ENCODE results near the gene HMOX1. TPM values are rescaled to one million over a fixed set of nuclear protein-coding genes. Genes with fewer than 3 reads are reported as not detected.
"Not testable (repeated sequence)": the region's sequence is repeated elsewhere in the genome, so short reads cannot be mapped to it uniquely, and the experiment has no call there.

The HMOX1 gene
- total RNA-seq, 2 donors from 2014 or later: 29.5 to 52.3 TPM

GRCh38 chr22:35421121-35421520 is 40.2 kb downstream of the HMOX1 start:
- intact Hi-C loops (cut with DNase I, micrococcal nuclease): no loop called here
- no peak for DNase-seq
- ATAC-seq: no peak

- ATAC-seq (no peak), DNase-seq (no peak)
- intact Hi-C loops (cut with DNase I, micrococcal nuclease): no loop called here
These were observed 41.2 kb downstream of the HMOX1 start for GRCh38 chr22:35422145-35422544.

GRCh38 chr22:35422936-35423335 is 42.0 kb downstream of the HMOX1 start:
- intact Hi-C loops (cut with DNase I, micrococcal nuclease): no loop called here
- ATAC-seq (no peak), DNase-seq (no peak)

GRCh38 chr22:35424081-35424480 is 43.2 kb downstream of the HMOX1 start:
- DNase-seq (no peak), ATAC-seq (no peak)
- intact Hi-C loops (cut with DNase I, micrococcal nuclease): no loop called here

GRCh38 chr22:35424761-35425160 is 43.9 kb downstream of the HMOX1 start:
- no peak for DNase-seq
- no peak for ATAC-seq
- intact Hi-C loops (cut with DNase I, micrococcal nuclease): no loop called here

GRCh38 chr22:35425546-35425945 is 44.6 kb downstream of the HMOX1 start:
- intact Hi-C loops (cut with DNase I, micrococcal nuclease): no loop called here
- no peak for ATAC-seq
- no peak for DNase-seq

- no peak for ATAC-seq
- DNase-seq: no peak
- intact Hi-C loops (cut with DNase I, micrococcal nuclease): no loop called here
These were observed 45.3 kb downstream of the HMOX1 start for GRCh38 chr22:35425971-35426800.

- DNase-seq (no peak), ATAC-seq (no peak)
- intact Hi-C loops (cut with DNase I, micrococcal nuclease): no loop called here
These were observed 45.9 kb downstream of the HMOX1 start for GRCh38 chr22:35426801-35427140.

GRCh38 chr22:35430897-35431322 is 50.0 kb downstream of the HMOX1 start:
- intact Hi-C loops (cut with DNase I, micrococcal nuclease): loop anchor here (2.0 to 5.0 kb wide), 2 partner anchors 146 to 152 kb away; no protein-coding TSS in a partner anchor
- DNase-seq (peak; percentile 88 to 90), ATAC-seq (peak; percentile 95)

- intact Hi-C loops (cut with DNase I, micrococcal nuclease): loop anchor here (2.0 to 5.0 kb wide), 2 partner anchors 146 to 151 kb away; no protein-coding TSS in a partner anchor
- ATAC-seq: peak; percentile 62
- DNase-seq: no peak
These were observed 50.8 kb downstream of the HMOX1 start for GRCh38 chr22:35431483-35432227.

GRCh38 chr22:35432228-35432905 is 51.5 kb downstream of the HMOX1 start:
- intact Hi-C loops (cut with DNase I, micrococcal nuclease): loop anchor here in 1 of 2 donors (5.0 kb wide), 1 partner anchor 145 kb away; no protein-coding TSS in a partner anchor
- DNase-seq (no peak), ATAC-seq (no peak)

- no peak for ATAC-seq
- intact Hi-C loops (cut with DNase I, micrococcal nuclease): loop anchor here in 1 of 2 donors (5.0 kb wide), 1 partner anchor 143 kb away; no protein-coding TSS in a partner anchor
- DNase-seq: no peak
These were observed 53.3 kb downstream of the HMOX1 start for GRCh38 chr22:35434061-35434710.

- no peak for DNase-seq
- intact Hi-C loops (cut with DNase I, micrococcal nuclease): no loop called here
- no peak for ATAC-seq
These were observed 54.4 kb downstream of the HMOX1 start for GRCh38 chr22:35435201-35435740.

- ATAC-seq (no peak), DNase-seq (no peak)
- intact Hi-C loops (cut with DNase I, micrococcal nuclease): no loop called here
These were observed 55.5 kb downstream of the HMOX1 start for GRCh38 chr22:35436421-35436820.

- DNase-seq (no peak), ATAC-seq (no peak)
- intact Hi-C loops (cut with DNase I, micrococcal nuclease): no loop called here
These were observed 56.2 kb downstream of the HMOX1 start for GRCh38 chr22:35437049-35437448.

- intact Hi-C loops (cut with DNase I, micrococcal nuclease); DNase-seq; ATAC-seq: not testable (repeated sequence)
These were observed 57.9 kb downstream of the HMOX1 start for GRCh38 chr22:35438673-35439364.

GRCh38 chr22:35439365-35439717 is 58.4 kb downstream of the HMOX1 start:
- no peak for DNase-seq
- no peak for ATAC-seq
- intact Hi-C loops (cut with DNase I, micrococcal nuclease): no loop called here

- intact Hi-C loops (cut with DNase I, micrococcal nuclease): no loop called here
- ATAC-seq (no peak), DNase-seq (no peak)
These were observed 59.2 kb downstream of the HMOX1 start for GRCh38 chr22:35440129-35440528.
